WTC11 (cell line): Measurements from ENCODE around the gene MIDN. TPM values are rescaled to one million over a fixed set of nuclear protein-coding genes. Genes with fewer than 3 reads are reported as not detected.
A peak's percentile ranks its signal among the peaks of the same experiment; 100 is the strongest.

Experiments
- ATAC-seq: fragments of 200-7000 bp; cut with Tn5 transposase; 2 replicates; pipeline ENCODE4 v1.10.0; 2021; ENCODE audit warnings: mild to moderate bottlenecking, moderate library complexity
- CTCF ChIA-PET: fragments of 300-600 bp; sonication (Branson Sonifier 250); formaldehyde crosslinking; loops from one replicate; lab custom pipeline; 2021; ENCODE audit warnings: antibody characterized with exemption; lab: Charles Lee
- POLR2A ChIA-PET: fragments of 350-600 bp; sonication (Branson Sonifier 250); formaldehyde crosslinking; loops from one replicate; lab custom pipeline; 2021; ENCODE audit warnings: antibody characterized with exemption; lab: Charles Lee
- DNase-seq: peaks from one replicate; pipeline ENCODE4 v3.0.0; 2021; ENCODE audit warnings: low spot score
- H3K27ac Mint-ChIP-seq: 2 replicates; pipeline ENCODE4 v1.8.0; 2021; ENCODE audit warnings: mixed read lengths
- H3K27me3 Mint-ChIP-seq: 2 replicates; pipeline ENCODE4 v1.8.0; 2021; ENCODE audit warnings: low read depth, mild to moderate bottlenecking, moderate library complexity, mixed read lengths
- H3K36me3 Mint-ChIP-seq: 2 replicates; pipeline ENCODE4 v1.8.0; 2021; ENCODE audit warnings: mixed read lengths
- H3K4me1 Mint-ChIP-seq: 2 replicates; pipeline ENCODE4 v1.8.0; 2022; ENCODE audit warnings: mixed read lengths
- H3K4me3 Mint-ChIP-seq: 2 replicates; pipeline ENCODE4 v1.8.0; 2021; ENCODE audit warnings: mild to moderate bottlenecking, moderate library complexity, mixed read lengths
- H3K9me3 Mint-ChIP-seq: 2 replicates; pipeline ENCODE4 v1.8.0; 2021; ENCODE audit warnings: mixed read lengths
- CBFB ChIP-seq: sonication (generic); formaldehyde crosslinking; IDR thresholded peaks from 2 replicates; pipeline ENCODE4 v1.8.1; 2022; ENCODE audit warnings: mild to moderate bottlenecking, low read depth, missing genetic modification reagents
- CREB1 ChIP-seq: sonication (generic); formaldehyde crosslinking; IDR thresholded peaks from 2 replicates; pipeline ENCODE4 v1.8.0; 2023; ENCODE audit warnings: mild to moderate bottlenecking, missing genetic modification reagents
- FOXJ3 ChIP-seq: sonication (generic); formaldehyde crosslinking; IDR thresholded peaks from 2 replicates; pipeline ENCODE4 v1.9.0; 2021; ENCODE audit warnings: missing genetic modification reagents, mild to moderate bottlenecking, borderline replicate concordance
- FOXK1 ChIP-seq: sonication (generic); formaldehyde crosslinking; IDR thresholded peaks from 2 replicates; pipeline ENCODE4 v1.8.0; 2022; ENCODE audit warnings: mild to moderate bottlenecking, moderate library complexity, missing genetic modification reagents
- GABPB1 ChIP-seq: sonication (generic); formaldehyde crosslinking; IDR thresholded peaks from 2 replicates; pipeline ENCODE4 v1.8.1; 2023; ENCODE audit warnings: mild to moderate bottlenecking, missing genetic modification reagents
- HMGXB4 ChIP-seq: sonication (generic); formaldehyde crosslinking; IDR thresholded peaks from 2 replicates; pipeline ENCODE4 v1.8.1; 2023; ENCODE audit warnings: mild to moderate bottlenecking, moderate library complexity, missing genetic modification reagents
- MXD4 ChIP-seq: fragments of 250-450 bp; sonication (Bioruptor Pico); IDR thresholded peaks from 2 replicates; pipeline ENCODE4 v1.8.0; 2021; ENCODE audit warnings: mild to moderate bottlenecking, moderate library complexity, borderline replicate concordance
- MYBL2 ChIP-seq: sonication (generic); formaldehyde crosslinking; IDR thresholded peaks from 2 replicates; pipeline ENCODE4 v1.8.1; 2023; ENCODE audit warnings: mild to moderate bottlenecking, moderate library complexity, missing genetic modification reagents
- NFYB ChIP-seq: sonication (generic); formaldehyde crosslinking; conservative IDR thresholded peaks from 2 replicates; pipeline ENCODE4 v1.8.0; 2022; ENCODE audit warnings: low read depth, missing genetic modification reagents
- RORB ChIP-seq: fragments of 250-450 bp; sonication (Bioruptor Pico); IDR thresholded peaks from 2 replicates; pipeline ENCODE4 v1.9.0; 2021; ENCODE audit warnings: mild to moderate bottlenecking
- SMAD4 ChIP-seq: sonication (generic); formaldehyde crosslinking; IDR thresholded peaks from 2 replicates; pipeline ENCODE4 v1.8.0; 2022; ENCODE audit warnings: mild to moderate bottlenecking, missing genetic modification reagents
- SOX15 ChIP-seq: fragments of 250-450 bp; sonication (Bioruptor Pico); IDR thresholded peaks from 2 replicates; pipeline ENCODE4 v1.9.0; 2021; ENCODE audit warnings: mild to moderate bottlenecking
- SP1 ChIP-seq: sonication (generic); formaldehyde crosslinking; conservative IDR thresholded peaks from 2 replicates; pipeline ENCODE4 v1.8.1; 2022; ENCODE audit warnings: missing genetic modification reagents
- TCF7 ChIP-seq: sonication (generic); formaldehyde crosslinking; IDR thresholded peaks from 2 replicates; pipeline ENCODE4 v1.8.0; 2022; ENCODE audit warnings: mild to moderate bottlenecking, low read depth, missing genetic modification reagents, moderate library complexity
- USF1 ChIP-seq: sonication (generic); formaldehyde crosslinking; IDR thresholded peaks from 2 replicates; pipeline ENCODE4 v1.8.0; 2022; ENCODE audit warnings: mild to moderate bottlenecking, missing genetic modification reagents
- ZNF281 ChIP-seq: sonication (generic); formaldehyde crosslinking; IDR thresholded peaks from 2 replicates; pipeline ENCODE4 v1.8.0; 2023; ENCODE audit warnings: mild to moderate bottlenecking, missing genetic modification reagents
- total RNA-seq: library from RNA; stranded (reverse); gene quantifications from 3 replicates; pipeline ENCODE4 v1.2.3, GENCODE V29; 2021
- TF ChIP-seq, protein P1 (sequence below): fragments of 250-450 bp; sonication (Bioruptor Pico); IDR thresholded peaks from 2 replicates; pipeline ENCODE4 v1.8.0; 2021; ENCODE audit warnings: mild to moderate bottlenecking
- TF ChIP-seq, protein P2 (sequence below): sonication (generic); formaldehyde crosslinking; IDR thresholded peaks from 2 replicates; pipeline ENCODE4 v1.8.0; 2023; ENCODE audit warnings: missing genetic modification reagents, mild to moderate bottlenecking, borderline replicate concordance
- TF ChIP-seq, protein P3 (sequence below): sonication (generic); formaldehyde crosslinking; IDR thresholded peaks from 2 replicates; pipeline ENCODE4 v1.8.1; 2022; ENCODE audit warnings: missing genetic modification reagents, borderline replicate concordance
- TF ChIP-seq, protein P4 (sequence below): sonication (generic); formaldehyde crosslinking; IDR thresholded peaks from 2 replicates; pipeline ENCODE4 v1.8.1; 2023; ENCODE audit warnings: mild to moderate bottlenecking, missing genetic modification reagents
- TF ChIP-seq, protein P5 (sequence below): sonication (generic); formaldehyde crosslinking; IDR thresholded peaks from 2 replicates; pipeline ENCODE4 v1.8.1; 2022; ENCODE audit warnings: mild to moderate bottlenecking, moderate library complexity, missing genetic modification reagents

MIDN gene
- total RNA-seq, 1 experiment from 2014 or later, result 189 TPM

GRCh38 chr19:1249298-1249989 lies 1.1 kb downstream of the MIDN start:
- no peaks in the 10 kb centered on the region for H3K27me3 Mint-ChIP-seq
- no peaks in the 10 kb centered on the region for H3K9me3 Mint-ChIP-seq
- ATAC-seq, result peak; percentile 48
- H3K4me1 Mint-ChIP-seq, result peaks cover 8% of the 10 kb centered on the region
- POLR2A ChIA-PET, result no interaction called here
- CTCF ChIA-PET, result interaction anchor here (1.0 to 1.5 kb wide), 2 partner anchors 17 to 19 kb away, joined by 3 to 4 read pairs; no protein-coding TSS in a partner anchor
- H3K36me3 Mint-ChIP-seq, result peaks cover 10% of the 10 kb centered on the region
- peak overlapping the region; percentile 65 for H3K4me3 Mint-ChIP-seq
- peak; percentile 92 for DNase-seq
- H3K27ac Mint-ChIP-seq, result no peak overlapping the region
- TF ChIP-seq SP1 (CRISPR knock-in tag) (peak; percentile 86), FOXK1 (CRISPR knock-in tag) (0 out of 2 replicates have a peak, but pooled peaks have one; percentile 23), SMAD4 (CRISPR knock-in tag) (no peak), CREB1 (CRISPR knock-in tag) (no peak), USF1 (CRISPR knock-in tag) (peak; percentile 44; the same call in 1 of the 2 replicates), GABPB1 (CRISPR knock-in tag) (peak; percentile 32; the same call in 1 of the 2 replicates), NFYB (peak; percentile 62), TCF7 (CRISPR knock-in tag) (no peak), SOX15 (CRISPR knock-in tag) (no peak), ZNF281 (CRISPR knock-in tag) (no peak), RORB (no peak), MYBL2 (no peak), FOXJ3 (no peak), HMGXB4 (no peak), CBFB (CRISPR knock-in tag) (no peak), MXD4 (CRISPR knock-in tag) (no peak)
- TF ChIP-seq, protein P1, sequence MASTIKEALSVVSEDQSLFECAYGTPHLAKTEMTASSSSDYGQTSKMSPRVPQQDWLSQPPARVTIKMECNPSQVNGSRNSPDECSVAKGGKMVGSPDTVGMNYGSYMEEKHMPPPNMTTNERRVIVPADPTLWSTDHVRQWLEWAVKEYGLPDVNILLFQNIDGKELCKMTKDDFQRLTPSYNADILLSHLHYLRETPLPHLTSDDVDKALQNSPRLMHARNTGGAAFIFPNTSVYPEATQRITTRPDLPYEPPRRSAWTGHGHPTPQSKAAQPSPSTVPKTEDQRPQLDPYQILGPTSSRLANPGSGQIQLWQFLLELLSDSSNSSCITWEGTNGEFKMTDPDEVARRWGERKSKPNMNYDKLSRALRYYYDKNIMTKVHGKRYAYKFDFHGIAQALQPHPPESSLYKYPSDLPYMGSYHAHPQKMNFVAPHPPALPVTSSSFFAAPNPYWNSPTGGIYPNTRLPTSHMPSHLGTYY (CRISPR knock-in tag), result peak; percentile 51; the same call in 1 of the 2 replicates
- TF ChIP-seq, protein P2, sequence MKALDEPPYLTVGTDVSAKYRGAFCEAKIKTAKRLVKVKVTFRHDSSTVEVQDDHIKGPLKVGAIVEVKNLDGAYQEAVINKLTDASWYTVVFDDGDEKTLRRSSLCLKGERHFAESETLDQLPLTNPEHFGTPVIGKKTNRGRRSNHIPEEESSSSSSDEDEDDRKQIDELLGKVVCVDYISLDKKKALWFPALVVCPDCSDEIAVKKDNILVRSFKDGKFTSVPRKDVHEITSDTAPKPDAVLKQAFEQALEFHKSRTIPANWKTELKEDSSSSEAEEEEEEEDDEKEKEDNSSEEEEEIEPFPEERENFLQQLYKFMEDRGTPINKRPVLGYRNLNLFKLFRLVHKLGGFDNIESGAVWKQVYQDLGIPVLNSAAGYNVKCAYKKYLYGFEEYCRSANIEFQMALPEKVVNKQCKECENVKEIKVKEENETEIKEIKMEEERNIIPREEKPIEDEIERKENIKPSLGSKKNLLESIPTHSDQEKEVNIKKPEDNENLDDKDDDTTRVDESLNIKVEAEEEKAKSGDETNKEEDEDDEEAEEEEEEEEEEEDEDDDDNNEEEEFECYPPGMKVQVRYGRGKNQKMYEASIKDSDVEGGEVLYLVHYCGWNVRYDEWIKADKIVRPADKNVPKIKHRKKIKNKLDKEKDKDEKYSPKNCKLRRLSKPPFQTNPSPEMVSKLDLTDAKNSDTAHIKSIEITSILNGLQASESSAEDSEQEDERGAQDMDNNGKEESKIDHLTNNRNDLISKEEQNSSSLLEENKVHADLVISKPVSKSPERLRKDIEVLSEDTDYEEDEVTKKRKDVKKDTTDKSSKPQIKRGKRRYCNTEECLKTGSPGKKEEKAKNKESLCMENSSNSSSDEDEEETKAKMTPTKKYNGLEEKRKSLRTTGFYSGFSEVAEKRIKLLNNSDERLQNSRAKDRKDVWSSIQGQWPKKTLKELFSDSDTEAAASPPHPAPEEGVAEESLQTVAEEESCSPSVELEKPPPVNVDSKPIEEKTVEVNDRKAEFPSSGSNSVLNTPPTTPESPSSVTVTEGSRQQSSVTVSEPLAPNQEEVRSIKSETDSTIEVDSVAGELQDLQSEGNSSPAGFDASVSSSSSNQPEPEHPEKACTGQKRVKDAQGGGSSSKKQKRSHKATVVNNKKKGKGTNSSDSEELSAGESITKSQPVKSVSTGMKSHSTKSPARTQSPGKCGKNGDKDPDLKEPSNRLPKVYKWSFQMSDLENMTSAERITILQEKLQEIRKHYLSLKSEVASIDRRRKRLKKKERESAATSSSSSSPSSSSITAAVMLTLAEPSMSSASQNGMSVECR (CRISPR knock-in tag), result no peak
- TF ChIP-seq, protein P3, sequence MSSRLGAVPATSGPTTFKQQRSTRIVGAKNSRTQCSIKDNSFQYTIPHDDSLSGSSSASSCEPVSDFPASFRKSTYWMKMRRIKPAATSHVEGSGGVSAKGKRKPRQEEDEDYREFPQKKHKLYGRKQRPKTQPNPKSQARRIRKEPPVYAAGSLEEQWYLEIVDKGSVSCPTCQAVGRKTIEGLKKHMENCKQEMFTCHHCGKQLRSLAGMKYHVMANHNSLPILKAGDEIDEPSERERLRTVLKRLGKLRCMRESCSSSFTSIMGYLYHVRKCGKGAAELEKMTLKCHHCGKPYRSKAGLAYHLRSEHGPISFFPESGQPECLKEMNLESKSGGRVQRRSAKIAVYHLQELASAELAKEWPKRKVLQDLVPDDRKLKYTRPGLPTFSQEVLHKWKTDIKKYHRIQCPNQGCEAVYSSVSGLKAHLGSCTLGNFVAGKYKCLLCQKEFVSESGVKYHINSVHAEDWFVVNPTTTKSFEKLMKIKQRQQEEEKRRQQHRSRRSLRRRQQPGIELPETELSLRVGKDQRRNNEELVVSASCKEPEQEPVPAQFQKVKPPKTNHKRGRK (CRISPR knock-in tag), result no peak
- TF ChIP-seq, protein P4, sequence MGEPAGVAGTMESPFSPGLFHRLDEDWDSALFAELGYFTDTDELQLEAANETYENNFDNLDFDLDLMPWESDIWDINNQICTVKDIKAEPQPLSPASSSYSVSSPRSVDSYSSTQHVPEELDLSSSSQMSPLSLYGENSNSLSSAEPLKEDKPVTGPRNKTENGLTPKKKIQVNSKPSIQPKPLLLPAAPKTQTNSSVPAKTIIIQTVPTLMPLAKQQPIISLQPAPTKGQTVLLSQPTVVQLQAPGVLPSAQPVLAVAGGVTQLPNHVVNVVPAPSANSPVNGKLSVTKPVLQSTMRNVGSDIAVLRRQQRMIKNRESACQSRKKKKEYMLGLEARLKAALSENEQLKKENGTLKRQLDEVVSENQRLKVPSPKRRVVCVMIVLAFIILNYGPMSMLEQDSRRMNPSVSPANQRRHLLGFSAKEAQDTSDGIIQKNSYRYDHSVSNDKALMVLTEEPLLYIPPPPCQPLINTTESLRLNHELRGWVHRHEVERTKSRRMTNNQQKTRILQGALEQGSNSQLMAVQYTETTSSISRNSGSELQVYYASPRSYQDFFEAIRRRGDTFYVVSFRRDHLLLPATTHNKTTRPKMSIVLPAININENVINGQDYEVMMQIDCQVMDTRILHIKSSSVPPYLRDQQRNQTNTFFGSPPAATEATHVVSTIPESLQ (CRISPR knock-in tag), result no peak
- TF ChIP-seq, protein P5, sequence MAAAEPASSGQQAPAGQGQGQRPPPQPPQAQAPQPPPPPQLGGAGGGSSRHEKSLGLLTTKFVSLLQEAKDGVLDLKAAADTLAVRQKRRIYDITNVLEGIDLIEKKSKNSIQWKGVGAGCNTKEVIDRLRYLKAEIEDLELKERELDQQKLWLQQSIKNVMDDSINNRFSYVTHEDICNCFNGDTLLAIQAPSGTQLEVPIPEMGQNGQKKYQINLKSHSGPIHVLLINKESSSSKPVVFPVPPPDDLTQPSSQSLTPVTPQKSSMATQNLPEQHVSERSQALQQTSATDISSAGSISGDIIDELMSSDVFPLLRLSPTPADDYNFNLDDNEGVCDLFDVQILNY, result 0 out of 2 replicates have a peak, but pooled peaks have one; percentile 25
